Pulmonary artery endothelial cell (primary cell): ENCODE results near the gene ZC3H14. TPM values are rescaled to one million over a fixed set of nuclear protein-coding genes. Genes with fewer than 3 reads are reported as not detected.
"Not testable (repeated sequence)": the region's sequence is repeated elsewhere in the genome, so short reads cannot be mapped to it uniquely, and the experiment has no call there.

Experiments
- DNase-seq: peaks from one replicate; pipeline ENCODE4 v3.0.0-alpha.2; 2011; ENCODE audit warnings: low read depth, low spot score
- total RNA-seq: library from RNA; depleted of rRNA; stranded (reverse); fragments of >200 nt; gene quantifications from 2 replicates; pipeline ENCODE4 v1.2.3, GENCODE V29; 2014

ZC3H14 gene, protein sequence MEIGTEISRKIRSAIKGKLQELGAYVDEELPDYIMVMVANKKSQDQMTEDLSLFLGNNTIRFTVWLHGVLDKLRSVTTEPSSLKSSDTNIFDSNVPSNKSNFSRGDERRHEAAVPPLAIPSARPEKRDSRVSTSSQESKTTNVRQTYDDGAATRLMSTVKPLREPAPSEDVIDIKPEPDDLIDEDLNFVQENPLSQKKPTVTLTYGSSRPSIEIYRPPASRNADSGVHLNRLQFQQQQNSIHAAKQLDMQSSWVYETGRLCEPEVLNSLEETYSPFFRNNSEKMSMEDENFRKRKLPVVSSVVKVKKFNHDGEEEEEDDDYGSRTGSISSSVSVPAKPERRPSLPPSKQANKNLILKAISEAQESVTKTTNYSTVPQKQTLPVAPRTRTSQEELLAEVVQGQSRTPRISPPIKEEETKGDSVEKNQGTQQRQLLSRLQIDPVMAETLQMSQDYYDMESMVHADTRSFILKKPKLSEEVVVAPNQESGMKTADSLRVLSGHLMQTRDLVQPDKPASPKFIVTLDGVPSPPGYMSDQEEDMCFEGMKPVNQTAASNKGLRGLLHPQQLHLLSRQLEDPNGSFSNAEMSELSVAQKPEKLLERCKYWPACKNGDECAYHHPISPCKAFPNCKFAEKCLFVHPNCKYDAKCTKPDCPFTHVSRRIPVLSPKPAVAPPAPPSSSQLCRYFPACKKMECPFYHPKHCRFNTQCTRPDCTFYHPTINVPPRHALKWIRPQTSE
- total RNA-seq, result 53.2 and 77.9 TPM in 2 replicates

DNA sequence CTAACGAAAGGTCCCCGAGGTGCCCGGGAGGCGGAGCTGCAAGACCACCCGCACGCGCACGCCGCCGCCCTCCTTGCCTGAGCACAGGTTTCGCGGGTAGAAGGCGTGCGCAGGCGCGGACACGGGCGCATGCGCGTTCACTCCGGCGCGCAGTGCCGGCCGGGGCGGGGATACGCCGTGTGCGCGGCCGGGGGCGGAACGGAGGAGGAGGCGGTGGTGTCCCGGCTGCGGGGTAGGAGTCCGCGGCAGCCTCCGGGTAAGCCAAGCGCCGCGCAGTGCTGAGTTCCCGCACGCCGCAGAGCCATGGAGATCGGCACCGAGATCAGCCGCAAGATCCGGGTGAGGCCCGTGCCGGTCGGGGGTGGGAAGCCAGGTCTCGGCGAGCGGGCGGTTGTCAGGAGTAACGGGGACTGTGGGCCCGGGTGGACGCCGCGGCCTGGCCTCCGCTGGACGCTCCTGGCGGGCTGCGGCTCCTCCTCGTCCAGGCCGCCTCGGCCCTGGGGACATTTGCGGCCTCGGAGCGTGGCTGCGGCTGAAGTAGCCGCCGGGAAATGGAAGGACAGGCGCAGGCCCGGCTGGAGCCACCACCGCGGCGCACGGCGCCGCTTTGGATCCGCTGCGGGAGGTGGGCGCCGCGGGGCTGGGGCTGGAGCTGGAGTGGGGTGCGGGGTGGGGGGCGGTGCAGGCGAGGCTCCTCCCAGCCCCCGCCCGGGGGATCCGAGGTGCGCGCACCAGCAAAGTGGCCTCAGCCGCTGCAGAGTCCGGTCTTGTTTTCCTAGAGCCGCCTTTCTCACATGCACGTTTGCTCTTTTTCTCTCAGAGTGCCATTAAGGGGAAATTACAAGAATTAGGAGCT, at the start of gene ZC3H14:
Gene ZC3H14, plus strand, starts transcription at position 207 of the 856 bp plus-strand sequence. Its CDS starts 97 bp downstream, at position 304.
- DNase-seq, result peak; percentile 51

DNA sequence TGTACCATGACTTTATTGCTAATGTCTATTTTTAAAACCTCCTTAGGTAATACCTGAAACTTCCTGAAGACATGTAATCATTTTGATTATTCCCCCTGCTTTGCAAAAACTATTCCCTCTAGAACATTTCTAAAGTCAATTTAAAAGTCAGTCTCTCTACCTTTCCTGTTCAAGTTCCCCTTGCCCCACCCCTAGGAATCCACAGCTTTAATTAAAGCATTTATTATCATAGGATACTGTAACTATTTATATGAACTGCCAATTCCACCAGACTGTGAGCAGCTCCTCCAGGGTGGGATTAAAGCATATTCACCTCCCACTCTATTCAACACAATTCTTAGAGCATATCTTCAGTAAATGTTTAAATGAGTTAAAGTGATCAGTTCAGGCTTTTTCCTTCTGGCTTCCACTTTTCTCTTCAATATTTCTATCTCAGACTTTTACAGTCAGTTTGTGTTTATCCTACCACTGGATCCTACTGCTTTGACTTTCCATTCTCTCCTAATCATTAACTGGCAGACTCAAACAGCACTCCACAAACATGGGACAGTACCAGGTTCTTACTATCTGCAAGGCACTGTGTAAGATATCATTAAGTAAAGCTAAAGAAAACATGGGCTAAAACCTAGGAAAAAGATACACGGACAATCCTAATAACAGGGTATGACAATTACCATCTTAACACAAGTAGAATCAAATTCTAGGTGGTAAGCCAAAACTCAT, 47.2 kb upstream of the ZC3H14 start:
- no peak for DNase-seq

DNA sequence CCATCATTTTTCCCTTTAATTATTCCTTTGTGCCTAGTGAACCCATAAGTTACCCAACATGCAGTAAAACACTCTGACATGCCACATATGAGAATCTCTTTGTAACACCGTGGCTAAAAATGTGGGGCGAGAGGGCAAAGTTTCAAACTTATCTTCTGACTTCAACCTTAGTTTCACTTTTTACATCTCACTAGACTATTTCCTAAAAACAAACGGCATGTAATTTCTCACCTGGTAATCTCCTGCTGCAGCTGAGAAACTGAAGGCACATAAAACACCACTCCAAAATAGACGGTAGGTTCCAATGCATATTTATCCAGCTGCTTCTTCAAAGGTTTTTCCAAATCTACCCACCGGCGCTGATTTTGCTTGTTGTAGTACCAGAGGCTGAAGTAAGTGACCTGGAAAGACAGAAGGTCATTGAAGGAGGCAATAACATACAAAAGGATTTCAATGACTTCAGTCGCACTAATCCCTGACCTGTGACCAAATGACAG, 45.9 kb upstream of the ZC3H14 start:
- no peak for DNase-seq

DNA sequence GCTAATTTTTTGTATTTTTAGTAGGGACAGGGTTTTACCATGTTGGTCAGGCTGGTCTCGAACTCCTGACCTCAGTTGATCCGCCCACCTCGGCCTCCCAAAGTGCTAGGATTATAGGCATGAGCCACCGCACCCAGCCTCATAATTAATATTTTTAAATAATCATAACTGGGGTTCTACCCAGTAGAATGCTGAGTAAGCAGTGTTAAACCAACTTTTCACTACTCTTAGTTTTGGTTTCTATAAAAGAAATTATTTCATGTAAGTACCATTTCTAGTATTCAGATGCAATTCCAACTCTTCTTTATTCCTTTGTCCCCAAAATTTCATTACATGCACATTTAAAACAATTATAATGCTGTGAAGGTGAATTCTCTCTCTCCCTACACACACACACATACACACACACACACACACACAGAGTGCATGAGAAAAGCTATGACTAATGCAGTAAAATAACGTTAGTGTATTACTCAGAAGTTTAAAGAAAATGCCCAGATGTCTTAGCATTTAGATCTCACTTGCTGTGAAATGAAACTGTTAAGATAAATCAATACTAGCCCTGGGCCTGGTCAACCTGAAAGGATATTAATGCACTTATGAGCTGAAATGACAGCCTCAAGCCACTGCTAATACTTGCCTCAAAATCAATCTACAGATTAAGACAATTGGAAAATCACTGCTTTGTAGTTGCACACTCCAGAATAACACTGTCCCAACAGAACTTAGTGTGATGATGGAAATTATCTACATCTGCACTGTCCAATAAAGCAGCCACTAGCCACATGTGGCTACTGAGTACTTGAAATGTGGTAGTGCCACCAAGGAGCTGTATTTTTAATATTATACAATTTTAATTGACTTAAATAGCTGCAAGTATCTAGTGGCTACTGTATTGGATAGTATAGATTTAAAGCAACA, 44.0 kb upstream of the ZC3H14 start:
- DNase-seq, result no peak

DNA sequence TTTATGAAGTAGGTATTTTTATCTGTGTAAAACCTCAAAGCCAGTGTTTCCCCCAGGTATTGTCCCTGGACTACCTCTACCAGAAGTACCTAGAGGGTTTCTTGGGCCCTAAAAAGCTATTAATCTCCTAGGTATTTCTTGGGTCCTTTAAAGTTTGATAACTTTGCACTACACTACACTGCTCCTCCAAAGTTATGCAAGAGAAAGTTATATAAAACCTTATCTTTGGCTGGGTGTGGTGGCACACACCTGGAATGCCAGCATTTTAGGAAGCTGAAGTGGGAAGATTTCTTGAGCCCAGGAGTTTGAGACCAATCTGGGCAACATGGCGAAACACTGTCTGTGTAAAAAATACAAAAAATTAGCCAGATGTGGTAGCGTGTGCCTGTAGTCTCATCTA, 42.9 kb upstream of the ZC3H14 start:
- no peak for DNase-seq

DNA sequence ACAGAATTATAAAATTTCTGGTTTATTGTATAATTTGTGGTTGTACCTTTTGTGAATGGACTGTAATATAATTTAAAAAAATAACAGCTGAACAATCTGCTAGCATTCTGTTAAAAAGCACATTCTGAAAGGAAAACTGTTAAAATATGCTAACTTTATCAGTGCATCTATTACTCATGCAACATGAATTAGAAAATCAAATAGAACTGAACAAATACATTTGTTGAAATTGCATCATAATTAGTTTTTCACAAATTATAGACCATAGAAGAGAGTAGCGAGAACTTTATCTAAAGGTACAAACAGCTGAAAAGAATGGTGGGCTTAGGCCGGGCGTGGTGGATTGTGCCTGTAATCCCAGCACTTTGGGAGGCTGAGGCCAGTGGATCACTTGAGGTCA, 41.0 kb upstream of the ZC3H14 start:
- no peak for DNase-seq

DNA sequence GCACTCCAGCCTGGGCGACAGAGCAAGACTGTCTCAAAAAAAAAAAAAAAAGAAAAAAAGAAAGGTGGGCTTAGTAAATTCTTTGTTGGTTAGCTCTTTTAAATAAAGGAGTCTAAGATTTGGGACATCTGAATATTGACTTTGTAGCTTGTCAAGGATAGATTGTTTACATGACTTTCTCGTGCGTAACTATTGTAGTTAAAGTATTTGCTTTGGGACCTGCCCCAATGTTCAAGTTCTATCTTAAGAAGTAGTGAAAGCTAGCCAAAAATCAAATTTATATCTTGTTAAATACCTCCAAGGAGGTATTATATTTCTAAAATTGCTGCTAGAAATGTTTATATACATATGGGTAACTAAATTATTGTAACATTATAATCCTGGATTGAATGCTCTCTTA, 40.4 kb upstream of the ZC3H14 start:
- DNase-seq, result no peak

DNA sequence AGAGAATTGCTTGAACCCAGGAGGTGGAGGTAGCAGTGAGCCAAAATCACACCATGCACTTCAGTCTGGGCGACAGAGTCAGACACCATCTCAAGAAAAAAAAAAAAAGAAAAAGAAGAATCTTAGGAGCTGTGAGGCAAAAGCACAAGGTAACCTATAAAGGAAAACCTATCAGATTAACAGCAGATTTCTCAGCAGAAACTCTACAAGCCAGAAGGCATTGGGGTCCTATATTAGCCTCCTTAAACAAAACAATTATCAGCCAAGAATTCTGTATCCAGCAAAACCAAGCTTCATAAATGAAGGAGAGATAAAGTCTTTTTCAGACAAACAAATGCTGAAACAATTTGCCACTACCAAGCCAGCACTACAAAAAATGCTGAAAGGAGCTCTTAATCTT, 32.9 kb upstream of the ZC3H14 start:
- DNase-seq, result not testable (repeated sequence)

DNA sequence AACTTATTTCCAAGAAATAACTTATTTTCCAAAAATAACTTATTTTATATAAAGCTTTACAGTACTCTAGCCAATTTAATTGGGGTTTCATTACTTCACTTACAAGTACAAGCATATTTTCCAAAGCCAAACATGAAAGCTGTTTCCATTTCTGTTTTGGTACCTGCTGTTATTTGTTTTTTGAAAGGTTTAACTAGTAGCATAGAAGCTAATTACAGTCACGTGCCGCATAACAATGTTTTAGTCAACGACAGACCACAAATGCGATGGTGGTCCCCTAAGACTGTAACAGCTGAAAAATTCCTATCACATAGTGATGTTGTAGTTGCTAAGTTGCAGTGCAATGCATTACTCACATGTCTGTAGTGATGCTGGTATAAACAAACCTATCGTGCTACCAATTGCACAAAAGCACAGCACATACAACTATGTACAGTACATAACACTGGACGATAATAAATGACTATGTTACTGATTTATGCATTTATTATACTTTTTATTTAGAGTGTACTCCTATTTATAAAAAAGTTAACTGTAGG, 29.7 kb upstream of the ZC3H14 start:
- DNase-seq, result no peak

DNA sequence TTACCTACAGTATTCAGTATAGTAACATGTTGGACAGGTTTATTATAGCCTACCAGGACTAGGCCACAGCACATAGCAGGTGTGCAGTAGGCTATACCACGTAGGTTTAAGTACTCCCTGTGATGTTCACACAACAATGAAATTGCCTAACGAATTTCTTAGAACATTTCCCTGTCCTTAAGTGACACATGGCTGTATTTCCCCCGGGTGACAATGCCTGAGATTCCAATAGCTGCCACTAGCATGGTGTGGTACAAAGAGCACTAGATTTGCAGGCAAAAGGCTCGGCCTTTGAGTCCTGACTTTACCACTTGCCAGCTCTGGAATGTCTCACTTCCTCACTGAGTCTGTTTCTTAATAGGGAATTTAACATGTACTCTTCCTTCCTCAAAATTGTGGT, 27.7 kb upstream of the ZC3H14 start:
- DNase-seq, result no peak

DNA sequence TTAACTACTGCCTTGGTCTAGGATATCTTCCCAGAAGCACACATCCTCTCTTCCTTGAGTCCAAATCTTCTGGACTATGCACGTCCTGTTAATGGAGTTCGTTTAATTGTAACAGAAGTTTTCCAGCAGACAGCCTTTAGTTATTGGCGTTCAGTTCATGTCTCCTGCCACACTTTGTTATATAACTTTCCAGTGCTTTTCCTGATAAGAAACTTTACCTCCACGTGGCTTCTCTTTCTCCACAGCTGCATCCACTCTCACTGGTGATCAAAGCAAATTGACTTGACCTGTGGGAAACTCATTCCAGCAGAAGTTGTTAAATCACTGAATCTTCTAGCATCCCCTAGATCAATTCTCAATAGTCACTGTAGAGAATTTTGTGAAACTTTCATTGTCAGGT, 27.0 kb upstream of the ZC3H14 start:
- DNase-seq, result no peak

DNA sequence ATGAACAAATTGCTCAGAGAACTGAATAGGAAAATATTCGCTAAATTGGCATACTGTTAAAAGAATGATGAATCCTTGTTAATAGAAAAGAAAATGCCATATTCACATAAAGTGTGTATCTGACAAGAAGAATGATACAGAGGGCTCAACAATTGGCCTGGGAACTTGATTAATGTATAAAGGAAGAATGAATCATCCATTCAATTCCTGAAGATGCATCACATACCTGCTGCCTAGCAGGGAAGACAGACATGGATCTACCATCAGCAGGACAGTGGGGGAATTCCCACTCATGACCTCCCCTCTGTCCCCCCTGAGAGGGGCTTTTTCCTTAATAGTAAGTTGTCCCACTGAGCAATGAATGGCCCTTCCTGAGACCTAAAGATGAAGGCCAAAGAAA, 21.5 kb upstream of the ZC3H14 start:
- DNase-seq, result no peak

DNA sequence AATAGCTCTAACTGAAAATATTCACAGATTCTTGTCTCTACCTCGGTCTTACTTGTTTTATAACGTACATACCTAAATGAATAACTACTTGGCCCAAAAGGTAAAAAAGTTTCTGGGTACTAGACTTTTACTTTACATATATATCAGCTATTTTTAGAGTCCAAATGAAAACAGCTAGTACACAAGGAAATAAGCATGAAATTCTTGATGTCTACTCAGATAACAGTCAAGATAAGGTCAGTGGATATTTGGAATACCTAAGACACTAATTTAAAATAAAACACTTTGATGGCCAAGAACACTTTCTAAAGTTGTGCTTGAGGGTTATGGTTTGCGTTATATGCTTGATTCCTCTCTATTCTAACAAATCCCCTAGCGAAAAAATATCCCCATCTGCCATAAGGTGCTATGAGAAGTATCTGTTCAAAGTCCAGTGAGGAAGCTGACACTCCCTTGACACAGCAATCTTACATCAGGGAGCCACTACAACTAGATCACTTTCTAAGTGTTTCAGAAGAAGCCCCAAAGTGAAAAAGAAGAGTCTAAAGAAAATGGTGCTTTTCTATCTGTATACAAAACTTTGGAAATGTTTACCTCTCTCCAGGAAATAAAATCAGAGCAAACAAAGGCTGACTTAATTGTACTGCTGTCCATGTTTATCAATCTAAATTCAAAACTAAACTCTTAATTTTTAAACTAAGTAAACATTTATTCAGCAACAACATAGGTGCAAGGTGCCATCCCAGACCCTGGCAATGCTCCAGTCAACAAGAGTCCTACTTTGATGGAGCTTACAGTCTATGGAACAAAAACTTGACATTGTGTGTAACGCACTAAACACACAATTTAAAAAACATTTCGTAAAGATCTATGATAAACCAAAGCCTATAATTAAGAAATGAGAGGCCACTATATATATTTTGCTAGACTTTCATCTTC, 19.7 kb upstream of the ZC3H14 start:
- no peak for DNase-seq

DNA sequence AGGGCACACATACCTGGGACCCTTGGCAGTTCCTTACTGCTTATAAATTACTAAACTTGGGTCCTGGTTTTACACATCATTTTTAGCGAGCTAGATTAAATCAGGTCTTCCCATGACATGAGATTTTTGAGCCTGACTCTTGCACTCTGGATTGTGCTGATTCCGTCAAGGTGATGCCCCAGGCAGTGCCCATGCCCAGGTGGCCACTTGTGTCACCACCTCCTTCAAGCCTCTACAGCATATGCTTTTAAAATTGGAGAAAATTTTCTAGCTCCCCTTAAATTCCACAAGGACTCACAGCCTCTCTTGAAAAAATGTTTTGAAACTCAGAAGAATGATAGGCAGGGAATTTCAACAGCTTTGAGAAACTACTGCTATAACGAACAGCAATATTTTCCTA, 17.6 kb upstream of the ZC3H14 start:
- DNase-seq, result no peak

DNA sequence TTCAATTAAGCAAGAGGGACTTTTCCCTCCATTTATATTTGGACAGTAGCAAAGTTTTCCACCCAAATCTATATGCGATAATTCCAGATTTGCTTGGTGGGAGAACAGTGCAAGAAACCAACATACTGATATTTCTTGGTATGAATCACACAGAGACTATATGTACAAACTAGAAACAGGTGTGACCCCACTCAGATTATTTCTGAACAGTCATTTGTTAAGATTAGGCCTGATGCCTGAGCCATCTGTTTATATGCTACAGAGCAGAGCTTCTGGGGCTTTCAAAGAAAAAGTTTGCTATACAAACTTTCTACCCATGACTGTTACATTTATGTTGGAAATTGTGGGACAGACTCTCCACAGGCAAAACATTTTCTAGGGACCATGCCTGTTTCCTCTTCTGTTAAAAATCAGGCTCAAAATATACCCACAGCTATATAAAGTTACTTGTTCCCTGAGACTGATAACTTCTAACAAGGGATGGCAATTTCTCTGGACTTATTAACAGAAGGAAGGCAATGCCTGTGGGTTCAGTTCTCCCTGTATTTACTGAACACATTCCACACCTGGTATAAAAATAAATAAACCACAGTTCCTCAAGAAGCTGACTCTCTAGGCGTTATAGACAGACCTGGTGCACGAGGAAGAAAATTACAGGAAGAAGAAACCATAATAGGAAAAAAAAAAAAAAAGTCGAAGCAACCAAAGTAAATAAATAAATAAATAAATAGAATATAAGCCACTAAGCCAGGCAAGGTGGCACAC, 16.0 kb upstream of the ZC3H14 start:
- no peak for DNase-seq

DNA sequence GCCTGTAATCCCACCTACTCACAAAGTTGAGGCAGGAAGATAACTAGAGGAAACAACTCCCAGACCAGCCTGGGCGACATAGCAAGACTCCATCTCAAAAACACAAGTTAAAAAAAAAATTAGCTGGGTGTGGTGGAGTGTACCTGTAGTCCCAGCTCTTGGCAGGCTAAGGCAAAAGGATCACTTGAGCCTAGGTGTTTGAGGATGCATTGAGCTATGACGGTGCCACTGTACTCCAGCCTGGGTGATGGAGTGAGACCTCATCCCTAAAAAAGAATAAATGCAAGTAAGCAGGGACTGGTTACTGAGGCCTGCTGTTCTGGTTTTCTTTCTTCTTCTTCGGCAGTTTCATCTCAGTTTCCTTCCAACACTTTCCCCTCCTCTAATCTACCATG, 15.5 kb upstream of the ZC3H14 start:
- no peak for DNase-seq

DNA sequence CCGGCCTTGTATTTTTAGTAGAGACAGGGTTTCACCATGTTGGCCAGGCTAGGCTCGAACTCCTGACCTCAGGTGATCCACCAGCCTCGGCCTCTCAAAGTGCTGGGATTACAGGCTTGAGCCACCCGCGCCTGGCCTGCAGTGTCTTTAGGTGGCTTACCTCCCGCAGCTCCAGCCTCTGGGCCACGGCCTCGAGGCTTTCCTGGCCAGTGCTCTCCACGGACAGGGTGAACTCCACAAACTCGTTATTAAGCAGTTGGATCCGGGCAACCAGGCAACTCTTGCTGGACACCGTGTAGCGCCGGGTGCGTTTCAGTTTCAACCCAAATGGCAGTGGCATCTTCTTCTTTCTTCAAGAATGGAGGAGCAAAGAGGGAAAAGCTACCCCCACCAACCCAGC, 12.8 kb upstream of the ZC3H14 start:
- DNase-seq, result no peak
